Choroid plexus epithelial cell (primary cell): ENCODE data around the gene NXPH2.

Experiments
- DNase-seq: peaks from one replicate; pipeline ENCODE4 v3.0.0-alpha.2; 2010; ENCODE audit warnings: low read depth
- H3K4me3 ChIP-seq: 2 replicates; pipeline ENCODE4 v1.5.1; 2011; ENCODE audit warnings: low read depth, mild to moderate bottlenecking, control low read depth, low read length, moderate library complexity
- CTCF ChIP-seq: conservative IDR thresholded peaks from 2 replicates; pipeline ENCODE4 v1.5.1; 2011; ENCODE audit warnings: low read depth, mild to moderate bottlenecking, control low read depth, inconsistent platforms, low read length, moderate library complexity

Gene NXPH2

DNA sequence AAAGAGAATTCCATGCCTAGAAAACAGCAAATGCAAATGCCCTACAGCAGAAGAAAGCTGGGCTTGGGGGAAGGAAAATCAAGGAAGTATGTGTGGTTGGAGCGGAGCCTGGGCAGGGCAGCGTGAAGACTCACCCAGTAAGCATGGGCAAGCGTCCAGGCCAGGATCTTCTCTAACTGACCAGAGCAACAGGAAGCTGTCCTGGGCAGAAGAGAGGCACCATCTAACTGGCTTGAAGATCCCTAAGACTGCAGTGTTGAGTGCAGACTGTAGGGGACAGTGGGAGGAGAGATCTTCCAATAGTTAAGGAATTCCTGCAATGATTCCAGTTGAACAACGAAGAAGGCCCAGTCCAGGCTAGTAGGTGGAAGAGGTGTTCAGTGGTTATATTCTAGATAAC lies 57.9 kb downstream of the NXPH2 start:
- no peak for DNase-seq
- no peak for TF ChIP-seq CTCF
- no peak overlapping the region for H3K4me3 ChIP-seq

- TF ChIP-seq CTCF = no peak
- no peak overlapping the region for H3K4me3 ChIP-seq
- DNase-seq = no peak
Measured at GRCh38 chr2:138720035-138720838, 60.0 kb downstream of the NXPH2 start.

DNA sequence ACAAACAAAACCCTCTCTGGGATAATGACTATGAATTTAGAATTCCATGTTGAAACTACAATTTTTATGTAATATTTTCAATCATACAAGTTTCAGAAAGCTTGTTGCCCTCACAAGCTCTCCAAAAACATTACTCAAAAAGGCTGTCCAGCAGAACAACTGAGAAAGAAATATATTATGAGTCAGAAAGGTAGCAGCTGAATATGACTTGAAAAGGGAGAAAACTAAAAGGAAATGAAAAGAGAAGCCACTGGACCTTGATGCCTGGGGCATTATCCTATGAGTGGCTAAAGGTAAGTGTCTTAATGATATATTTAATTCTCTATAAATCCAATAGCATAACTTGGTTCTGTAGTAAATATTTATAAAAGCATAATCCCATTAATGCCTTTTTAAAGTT lies 61.8 kb downstream of the NXPH2 start:
- no peak overlapping the region for H3K4me3 ChIP-seq
- DNase-seq = no peak
- no peak for TF ChIP-seq CTCF

DNA sequence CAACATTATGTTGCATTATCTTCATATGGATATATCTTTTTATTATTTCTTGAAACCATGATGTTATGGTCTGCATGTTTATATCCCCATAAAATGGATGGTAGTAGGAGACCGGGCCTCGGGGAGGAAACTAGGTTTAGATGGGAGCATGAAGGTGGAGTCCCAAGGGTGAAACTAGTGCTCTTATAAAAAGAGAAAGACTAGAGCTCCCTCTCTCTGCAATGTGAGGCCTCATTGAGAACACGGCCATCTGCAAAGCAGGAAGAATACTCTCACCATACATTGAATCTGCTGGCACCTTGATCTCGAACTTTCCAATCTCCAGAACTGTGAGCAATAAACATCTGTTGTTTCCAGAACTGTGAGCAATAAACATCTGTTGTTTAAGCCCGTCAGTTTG lies 64.0 kb downstream of the NXPH2 start:
- TF ChIP-seq CTCF = peak; percentile 43
- DNase-seq = peak; percentile 24
- no peak overlapping the region for H3K4me3 ChIP-seq

DNA sequence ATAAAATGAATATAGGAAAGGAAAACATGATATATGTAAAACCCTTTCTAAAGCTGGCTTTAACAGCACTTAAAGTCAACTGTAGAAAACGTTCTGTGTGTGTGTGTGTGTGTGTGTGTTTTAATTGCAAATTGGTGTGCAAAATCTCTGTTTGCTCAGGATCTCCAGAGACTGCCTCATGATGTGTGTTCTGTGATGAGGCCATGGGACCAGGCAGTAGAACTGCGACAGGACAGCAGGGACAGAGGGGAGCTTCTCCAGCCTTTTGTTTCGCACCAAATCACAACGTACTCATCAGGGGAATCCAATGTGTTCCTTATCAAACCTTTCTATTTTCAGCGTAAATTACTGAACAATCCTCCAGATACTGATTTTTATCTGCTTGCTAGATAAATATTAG lies 66.7 kb downstream of the NXPH2 start:
- no peak overlapping the region for H3K4me3 ChIP-seq
- DNase-seq = no peak
- TF ChIP-seq CTCF = no peak

- DNase-seq = no peak
- no peak overlapping the region for H3K4me3 ChIP-seq
- TF ChIP-seq CTCF = no peak
Measured at GRCh38 chr2:138713069-138713496, 67.1 kb downstream of the NXPH2 start.
